GM18951 (cell line): ENCODE measurements around the gene ICOSLG.

ENCODE experiments used
- POLR2A ChIP-seq: IDR thresholded peaks from 4 replicates; pipeline ENCODE4 v1.6.1; 2011; ENCODE audit warnings: mild to moderate bottlenecking; ENCODE audit not compliant: insufficient read length, insufficient read depth; ENCODE audit errors: extremely low read depth
- in situ Hi-C: fragments of 300-500 bp; cut with MboI; formaldehyde crosslinking; loops from one replicate; pipeline ENCODE4 v1.12.0; 2022; ENCODE audit warnings: low sequenced_read_pairs, mixed read lengths, inconsistent platforms; ENCODE audit not compliant: unreplicated experiment

Gene ICOSLG

DNA sequence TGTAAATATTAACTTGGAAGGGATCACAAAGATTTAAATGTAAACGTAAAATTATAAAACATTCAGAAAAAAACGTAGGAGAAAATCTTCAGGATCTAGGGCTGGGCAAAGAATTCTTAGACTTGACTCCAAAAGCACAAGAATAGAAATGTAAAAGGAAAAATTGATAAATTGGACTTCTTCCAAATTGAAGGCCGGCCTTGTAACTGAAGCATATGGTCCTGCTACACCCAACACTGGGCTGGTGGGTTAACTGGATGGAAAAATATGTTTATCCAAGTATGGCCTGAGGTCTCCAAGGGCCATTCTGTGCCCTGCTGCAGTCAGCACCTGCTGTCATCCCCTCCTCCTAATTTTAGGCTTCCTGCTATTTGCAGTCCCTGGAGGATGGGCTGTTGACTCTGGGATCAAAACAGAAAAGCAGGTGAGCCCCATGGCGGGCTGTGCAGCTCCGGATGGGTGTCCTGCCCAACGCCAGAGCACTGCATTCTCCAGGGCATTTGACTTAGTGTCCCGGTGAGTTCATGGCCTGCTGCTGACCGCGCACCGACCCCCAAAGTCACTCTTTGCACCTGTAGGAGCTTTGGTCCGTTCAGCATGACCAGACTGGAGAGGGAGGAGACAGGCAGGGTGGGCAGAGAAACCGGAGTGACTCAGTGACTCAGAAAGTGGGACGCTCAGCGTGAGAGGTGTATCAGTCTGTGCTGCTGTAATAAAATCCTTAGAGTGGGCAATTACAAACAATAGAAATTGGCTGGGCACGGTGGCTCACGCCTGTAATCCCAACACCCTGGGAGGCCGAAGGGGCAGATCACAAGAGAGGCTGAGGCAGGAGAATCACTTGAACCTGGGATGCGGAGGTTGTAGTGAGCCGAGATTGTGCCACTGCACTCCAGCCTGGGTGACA, 38.9 kb upstream of the ICOSLG start:
- in situ Hi-C loops, result loop anchor here (25.0 kb wide), 1 partner anchor 142 kb away; the partner anchor contains the start of gene GATD3
- TF ChIP-seq POLR2A, result no peak

DNA sequence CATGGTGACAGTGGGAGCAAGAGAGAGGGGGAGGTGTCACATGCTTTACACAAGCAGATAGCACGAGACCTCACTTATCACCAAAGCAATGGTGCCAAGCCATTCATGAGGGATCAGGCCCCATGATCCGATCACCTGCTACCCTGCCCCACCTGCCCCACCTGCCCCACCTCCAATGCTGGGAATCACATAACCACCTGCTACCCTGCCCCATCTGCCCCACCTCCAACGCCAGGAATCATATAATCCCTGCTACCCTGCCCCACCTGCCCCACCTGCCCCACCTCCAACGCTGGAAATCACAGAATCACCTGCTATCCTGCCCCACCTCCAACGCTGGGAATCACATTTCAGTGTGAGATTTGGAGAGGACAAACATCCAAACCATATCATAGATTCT, 34.3 kb upstream of the ICOSLG start:
- in situ Hi-C loops, result loop anchor here (25.0 kb wide), 1 partner anchor 138 kb away; the partner anchor contains the start of gene GATD3
- TF ChIP-seq POLR2A, result no peak

DNA sequence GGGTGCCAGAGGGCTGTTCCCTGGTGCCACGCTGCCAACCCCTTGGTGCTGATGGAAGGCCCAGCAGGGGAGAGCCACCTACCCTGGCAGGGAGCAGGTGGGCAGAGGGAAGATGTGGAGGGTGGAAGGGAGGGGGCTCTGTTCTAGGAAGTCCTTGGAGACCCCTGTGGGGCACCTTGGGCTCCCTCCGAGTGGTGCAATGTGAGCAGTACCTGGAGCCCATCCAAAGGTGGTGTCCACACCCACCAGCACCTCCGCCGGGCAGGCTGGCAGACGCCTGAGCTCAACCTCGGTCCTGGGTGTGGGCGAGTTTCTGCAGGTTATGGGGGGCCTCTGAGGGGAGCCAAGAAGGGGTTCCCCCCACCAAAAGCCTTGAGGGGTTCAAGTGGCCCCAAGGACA, 32.3 kb upstream of the ICOSLG start:
- TF ChIP-seq POLR2A, result no peak
- in situ Hi-C loops, result no loop called here

DNA sequence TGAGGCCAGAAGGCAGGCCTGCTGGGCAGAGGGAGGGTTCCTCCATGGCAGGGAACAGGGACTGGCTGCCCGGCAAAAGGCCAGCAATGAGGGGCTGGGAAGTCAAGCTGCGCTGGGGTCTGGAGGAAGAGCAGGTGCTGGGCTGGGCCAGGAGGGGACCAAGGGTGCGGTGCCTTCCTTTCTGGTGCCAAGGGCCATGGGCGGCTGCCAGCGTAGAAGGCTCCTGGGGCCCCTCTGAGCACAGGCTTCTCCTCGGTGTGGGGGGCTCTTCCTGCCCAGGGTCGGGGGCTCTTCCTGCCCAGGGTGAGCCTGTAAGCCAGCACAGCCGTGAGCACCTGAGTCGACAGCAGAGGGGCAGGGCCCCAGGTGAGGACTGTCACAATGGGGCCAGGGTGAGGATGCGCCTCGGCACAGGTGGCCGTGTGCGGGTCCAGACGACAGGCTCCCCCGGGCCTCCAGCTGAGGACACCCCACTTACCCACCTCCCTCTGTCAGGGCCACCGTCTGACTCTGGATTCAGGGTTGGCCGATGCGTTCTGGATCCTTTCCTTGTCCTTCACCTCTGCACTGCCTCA, 31.6 kb upstream of the ICOSLG start:
- TF ChIP-seq POLR2A, result no peak
- in situ Hi-C loops, result no loop called here

DNA sequence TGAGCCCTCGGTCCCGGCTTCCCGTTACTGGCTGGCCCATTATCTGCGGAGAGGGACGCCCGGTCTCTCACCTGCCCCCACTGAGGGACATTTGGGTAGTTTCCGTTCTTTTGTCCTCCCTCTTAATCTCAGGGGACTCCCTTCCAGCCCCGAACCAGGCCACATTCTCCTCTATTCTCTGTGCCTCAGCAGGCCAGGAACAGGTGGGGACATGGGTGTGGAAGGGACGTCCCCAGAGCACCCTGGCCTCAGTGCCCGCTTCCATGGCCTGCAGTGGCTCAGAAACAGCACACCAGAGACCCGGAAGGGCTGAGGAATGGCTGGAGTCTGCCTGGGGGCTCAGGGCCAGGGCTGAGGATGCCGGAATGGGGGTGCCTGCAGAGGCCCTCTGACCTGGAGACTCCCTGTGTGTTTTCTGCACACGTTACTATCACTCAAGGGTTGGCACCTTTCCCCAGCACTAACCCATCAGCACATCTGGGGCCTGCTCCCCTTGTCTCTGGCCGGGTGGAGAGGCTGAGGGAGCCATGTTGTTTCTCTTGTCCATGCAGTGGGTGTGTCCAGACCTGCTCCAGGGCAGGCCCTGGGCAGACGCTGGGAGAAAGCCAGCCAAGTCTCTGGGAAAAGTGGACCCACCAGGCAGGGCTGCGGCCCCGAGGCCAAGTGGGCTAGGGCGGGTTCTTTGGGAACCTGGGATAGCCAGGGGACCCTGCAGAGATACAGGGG, 31.0 kb upstream of the ICOSLG start:
- in situ Hi-C loops, result no loop called here
- no peak for TF ChIP-seq POLR2A

DNA sequence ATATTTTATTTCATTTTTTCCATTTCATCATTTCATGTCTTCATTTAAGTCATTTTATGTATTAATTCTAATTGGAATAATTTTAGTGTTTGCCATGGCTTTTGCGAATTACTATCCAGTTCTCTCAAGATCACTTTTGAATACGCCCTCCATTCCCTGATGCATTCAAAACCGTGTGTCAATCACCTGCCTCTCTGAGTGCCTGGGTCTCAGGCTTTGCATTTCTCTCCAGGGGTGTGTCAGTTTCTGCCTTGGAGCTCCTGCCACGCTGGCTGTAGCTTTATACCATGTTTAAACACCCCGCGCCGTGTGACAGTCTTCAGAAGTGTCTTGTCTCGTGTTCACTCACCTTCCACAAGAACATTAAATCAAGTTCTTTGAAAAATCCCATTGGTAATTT, 28.3 kb upstream of the ICOSLG start:
- TF ChIP-seq POLR2A, result no peak
- in situ Hi-C loops, result no loop called here

DNA sequence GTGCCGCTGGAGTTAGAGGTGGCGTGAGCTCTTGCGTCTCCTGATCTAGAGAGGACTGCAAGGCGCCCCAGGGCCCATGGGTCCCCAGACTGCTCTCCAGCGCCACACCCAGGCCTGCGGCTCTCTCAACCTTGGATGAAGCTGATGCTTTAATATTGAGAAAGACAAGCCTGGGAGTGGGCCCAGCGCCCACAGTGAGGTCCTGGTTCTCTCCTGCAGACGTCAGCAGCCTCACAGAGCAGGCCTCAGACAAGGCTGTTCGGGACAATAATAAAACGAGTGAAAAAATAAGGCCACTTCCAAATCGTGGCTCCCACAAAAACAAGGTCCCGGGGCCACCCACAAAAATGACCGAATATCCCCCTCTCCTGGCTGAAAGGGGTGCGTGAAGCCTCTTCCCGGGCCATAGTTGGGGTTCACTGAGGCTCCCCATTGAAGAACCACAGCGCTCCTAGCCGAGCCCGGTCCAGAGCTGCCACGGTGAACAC, 27.0 kb upstream of the ICOSLG start:
- in situ Hi-C loops, result no loop called here
- no peak for TF ChIP-seq POLR2A

DNA sequence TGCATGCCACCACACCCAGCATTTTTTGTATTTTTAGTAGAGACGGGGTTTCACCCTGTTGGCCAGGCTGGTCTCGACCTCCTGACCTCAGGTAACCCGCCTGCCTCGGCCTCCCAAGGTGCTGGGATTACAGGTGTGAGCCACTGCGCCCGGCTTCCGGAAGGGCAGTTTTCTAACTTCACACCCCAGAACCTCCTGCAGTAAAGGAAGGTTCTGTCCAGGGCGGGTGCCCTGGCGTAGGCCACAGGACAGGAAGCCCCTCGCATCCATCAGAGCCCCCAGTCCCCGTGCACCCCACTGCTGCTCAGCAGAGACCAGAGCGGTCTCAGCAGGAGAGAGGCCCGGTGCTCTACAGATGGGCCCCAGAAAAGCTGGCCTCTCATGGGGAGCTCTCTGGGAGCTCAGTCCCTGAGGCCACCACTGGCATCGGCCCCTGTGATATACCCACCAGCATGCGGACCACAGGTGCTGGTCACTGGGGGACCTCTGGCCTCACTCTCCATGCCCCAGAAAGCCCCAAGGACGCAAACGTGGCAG, 25.1 kb upstream of the ICOSLG start:
- in situ Hi-C loops, result no loop called here

DNA sequence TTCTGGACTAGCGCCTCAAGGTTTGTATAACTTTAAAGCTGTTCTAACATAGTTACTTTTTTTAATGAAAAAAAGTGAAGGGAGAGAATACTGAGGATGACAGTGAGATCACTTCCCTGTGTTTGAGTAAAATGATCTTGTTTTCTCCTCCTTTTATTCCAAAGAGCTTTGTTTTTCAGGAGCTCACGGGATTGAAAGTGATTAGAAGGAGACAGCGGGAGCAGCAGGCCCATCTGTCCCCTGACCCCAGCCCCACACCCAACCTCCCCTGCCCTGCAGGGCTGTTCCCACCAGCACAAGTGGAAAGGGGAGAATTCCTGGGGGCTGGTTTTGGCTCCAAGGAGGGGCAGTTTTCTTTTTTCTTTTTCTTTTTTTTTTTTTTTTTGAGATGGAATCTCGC, 23.0 kb upstream of the ICOSLG start:
- no peak for TF ChIP-seq POLR2A
- in situ Hi-C loops, result no loop called here

More for the DNA sequence above, 25.1 kb upstream of the ICOSLG start:
- TF ChIP-seq POLR2A, result no peak

DNA sequence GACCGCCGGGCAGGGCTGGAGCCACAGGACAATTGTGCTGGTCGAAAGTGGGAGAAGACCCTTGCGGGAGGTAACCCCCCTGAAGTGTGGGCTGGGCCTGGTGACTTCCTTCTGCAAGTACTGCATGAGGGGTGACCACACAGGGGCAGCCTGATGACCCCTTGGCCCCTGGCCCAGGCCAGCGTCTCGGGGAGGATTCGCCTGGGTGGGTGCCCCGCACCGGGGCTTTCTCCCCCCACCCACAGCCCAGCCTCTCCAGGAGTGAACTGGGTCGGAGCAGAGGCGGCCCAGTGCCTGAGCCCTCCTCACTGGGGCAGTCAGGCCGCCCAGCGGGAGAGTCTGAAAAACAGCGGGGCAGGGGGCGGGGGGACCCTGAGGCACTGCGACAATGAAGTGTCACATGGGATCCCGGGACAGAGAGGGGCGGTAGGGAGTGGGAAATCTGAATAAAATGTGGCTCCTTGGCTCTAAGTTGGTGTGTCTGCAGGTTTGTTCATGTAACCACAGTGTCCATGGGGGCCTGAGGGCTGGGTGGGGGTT, 22.5 kb upstream of the ICOSLG start:
- no peak for TF ChIP-seq POLR2A
- in situ Hi-C loops, result no loop called here

DNA sequence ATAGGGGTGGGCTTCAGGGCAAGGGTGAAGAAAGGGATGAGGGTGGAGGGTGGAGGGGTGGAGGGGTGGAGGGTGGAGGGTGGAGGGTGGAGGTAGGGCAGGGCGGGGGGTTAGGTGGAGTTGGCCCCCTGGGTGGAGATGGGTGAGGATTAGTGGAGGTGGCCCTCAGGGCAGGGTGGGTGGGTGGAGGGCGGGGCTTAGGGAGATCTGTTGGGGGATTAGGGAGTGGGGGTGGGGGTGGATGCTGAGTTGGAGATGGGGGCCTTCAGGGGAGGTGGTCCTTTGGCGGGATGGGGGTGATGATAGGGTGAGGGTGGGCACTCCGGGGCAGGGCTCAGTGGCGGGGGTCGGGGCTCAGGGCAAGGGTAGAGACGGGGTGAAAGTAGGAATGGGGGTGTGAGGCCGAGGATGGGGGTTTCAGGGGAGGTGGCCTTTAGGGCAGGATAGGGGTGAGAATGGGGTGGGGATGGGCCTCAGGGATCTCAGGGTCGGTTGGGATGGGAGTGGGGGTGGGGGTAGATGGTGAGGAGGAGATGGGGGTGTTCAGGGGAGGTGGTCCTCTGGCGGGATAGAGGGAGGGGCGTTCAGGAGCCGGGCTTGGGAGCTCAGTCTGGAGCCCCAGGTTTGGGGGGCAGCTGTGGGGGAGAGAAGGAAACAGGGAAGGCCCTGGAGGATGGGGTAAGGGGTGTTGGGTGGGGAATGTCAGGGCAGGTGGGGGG, 21.8 kb upstream of the ICOSLG start:
- in situ Hi-C loops, result no loop called here
- no peak for TF ChIP-seq POLR2A

DNA sequence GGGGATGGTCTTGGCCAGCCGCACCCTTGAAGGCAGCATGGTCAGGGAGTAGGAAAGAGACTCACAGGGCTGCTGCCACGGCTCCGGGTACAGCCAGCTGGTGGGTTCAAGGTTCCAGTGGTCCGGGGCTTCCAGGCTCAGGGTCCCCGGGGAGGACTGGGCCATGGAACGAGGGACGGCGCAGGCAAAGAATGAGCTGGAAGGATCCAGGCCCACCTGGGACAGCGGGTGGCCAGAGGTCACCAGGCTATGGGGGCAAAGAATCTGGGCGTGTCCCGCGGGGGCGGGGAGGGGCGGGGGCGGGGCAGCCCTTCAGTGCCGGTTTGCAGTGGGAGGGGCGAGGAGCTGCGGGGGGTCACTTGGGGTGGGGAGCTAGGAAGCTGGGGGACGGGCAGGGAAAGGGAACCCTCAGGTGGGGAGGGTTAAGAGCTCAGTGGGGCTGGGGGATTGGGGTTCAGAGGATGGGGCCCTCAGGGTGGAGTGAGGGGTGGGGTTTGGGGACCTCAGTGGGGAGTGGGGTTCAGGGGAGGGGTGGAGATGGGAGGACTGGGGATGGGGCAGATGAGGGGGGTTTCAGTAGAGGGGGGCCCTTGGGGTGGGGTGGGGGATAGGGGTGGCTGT, 21.0 kb upstream of the ICOSLG start, which contains the start of gene DNMT3L:
TSS of gene DNMT3L (minus strand) at position 223 of the 621 bp plus-strand sequence. CDS start 638 bp downstream, outside the sequence.
- in situ Hi-C loops, result no loop called here
- TF ChIP-seq POLR2A, result no peak
